WTC11 (cell line): ENCODE data around the gene WNT7A.

Experiments
- CREB1 ChIP-seq: sonication (generic); formaldehyde crosslinking; IDR thresholded peaks from 2 replicates; pipeline ENCODE4 v1.8.0; 2023; ENCODE audit warnings: mild to moderate bottlenecking, missing genetic modification reagents
- FOXK1 ChIP-seq: sonication (generic); formaldehyde crosslinking; IDR thresholded peaks from 2 replicates; pipeline ENCODE4 v1.8.0; 2022; ENCODE audit warnings: mild to moderate bottlenecking, moderate library complexity, missing genetic modification reagents
- FOXP4 ChIP-seq: sonication (generic); formaldehyde crosslinking; IDR thresholded peaks from 2 replicates; pipeline ENCODE4 v1.8.0; 2022; ENCODE audit warnings: mild to moderate bottlenecking, missing genetic modification reagents
- NR3C1 ChIP-seq: sonication (generic); formaldehyde crosslinking; conservative IDR thresholded peaks from 2 replicates; pipeline ENCODE4 v1.8.1; 2023; ENCODE audit warnings: low read depth, mild to moderate bottlenecking, missing genetic modification reagents
- SMAD3 ChIP-seq: sonication (generic); formaldehyde crosslinking; IDR thresholded peaks from 2 replicates; pipeline ENCODE4 v1.8.0; 2022; ENCODE audit warnings: missing genetic modification reagents, mild to moderate bottlenecking, borderline replicate concordance
- SOX15 ChIP-seq: fragments of 250-450 bp; sonication (Bioruptor Pico); IDR thresholded peaks from 2 replicates; pipeline ENCODE4 v1.9.0; 2021; ENCODE audit warnings: mild to moderate bottlenecking
- TEAD4 ChIP-seq: sonication (generic); formaldehyde crosslinking; IDR thresholded peaks from 2 replicates; pipeline ENCODE4 v1.8.0; 2022; ENCODE audit warnings: mild to moderate bottlenecking, missing genetic modification reagents
- ZNF416 ChIP-seq: fragments of 250-450 bp; sonication (Bioruptor Pico); IDR thresholded peaks from 2 replicates; pipeline ENCODE4 v1.9.0; 2021; ENCODE audit warnings: mild to moderate bottlenecking, inconsistent platforms
- ZNF423 ChIP-seq: fragments of 250-450 bp; sonication (Bioruptor Pico); IDR thresholded peaks from 2 replicates; pipeline ENCODE4 v2.1.2; 2022; ENCODE audit warnings: mild to moderate bottlenecking, moderate library complexity
- TF ChIP-seq, protein P1 (sequence below): fragments of 200-600 bp; IDR thresholded peaks from 2 replicates; pipeline ENCODE4 v1.8.0; 2022; ENCODE audit warnings: antibody characterized with exemption

DNA sequence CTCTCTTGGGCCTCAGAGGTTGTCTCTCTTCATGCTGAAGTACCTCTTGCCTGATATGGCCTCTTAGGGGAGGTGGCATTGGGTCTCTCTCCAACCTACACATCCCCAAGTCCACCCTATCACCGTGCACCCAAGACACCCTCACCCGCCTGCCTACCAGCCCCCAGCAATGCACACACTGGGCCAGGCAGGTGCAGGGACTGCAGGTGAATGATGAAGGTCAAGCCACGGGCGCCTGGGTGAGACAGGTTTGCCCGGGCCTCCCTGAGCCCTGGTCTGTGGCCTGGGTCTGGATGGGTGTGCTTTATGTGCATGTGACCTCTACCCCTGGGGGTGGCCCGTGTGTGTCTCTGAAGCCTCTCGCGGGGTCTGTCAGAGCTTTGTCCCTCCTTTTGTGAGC, 68.3 kb downstream of the WNT7A start:
- TF ChIP-seq, protein P1, sequence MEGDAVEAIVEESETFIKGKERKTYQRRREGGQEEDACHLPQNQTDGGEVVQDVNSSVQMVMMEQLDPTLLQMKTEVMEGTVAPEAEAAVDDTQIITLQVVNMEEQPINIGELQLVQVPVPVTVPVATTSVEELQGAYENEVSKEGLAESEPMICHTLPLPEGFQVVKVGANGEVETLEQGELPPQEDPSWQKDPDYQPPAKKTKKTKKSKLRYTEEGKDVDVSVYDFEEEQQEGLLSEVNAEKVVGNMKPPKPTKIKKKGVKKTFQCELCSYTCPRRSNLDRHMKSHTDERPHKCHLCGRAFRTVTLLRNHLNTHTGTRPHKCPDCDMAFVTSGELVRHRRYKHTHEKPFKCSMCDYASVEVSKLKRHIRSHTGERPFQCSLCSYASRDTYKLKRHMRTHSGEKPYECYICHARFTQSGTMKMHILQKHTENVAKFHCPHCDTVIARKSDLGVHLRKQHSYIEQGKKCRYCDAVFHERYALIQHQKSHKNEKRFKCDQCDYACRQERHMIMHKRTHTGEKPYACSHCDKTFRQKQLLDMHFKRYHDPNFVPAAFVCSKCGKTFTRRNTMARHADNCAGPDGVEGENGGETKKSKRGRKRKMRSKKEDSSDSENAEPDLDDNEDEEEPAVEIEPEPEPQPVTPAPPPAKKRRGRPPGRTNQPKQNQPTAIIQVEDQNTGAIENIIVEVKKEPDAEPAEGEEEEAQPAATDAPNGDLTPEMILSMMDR = no peak
- no peak for TF ChIP-seq FOXK1
- no peak for TF ChIP-seq ZNF423 (CRISPR knock-in tag)
- TF ChIP-seq NR3C1 = no peak
- TF ChIP-seq FOXP4 = no peak
- no peak for TF ChIP-seq TEAD4
- TF ChIP-seq CREB1 (CRISPR knock-in tag) = no peak
- TF ChIP-seq ZNF416 (CRISPR knock-in tag) = no peak
- no peak for TF ChIP-seq SOX15 (CRISPR knock-in tag)
- TF ChIP-seq SMAD3 (CRISPR knock-in tag) = no peak
